ENCODE results near the gene SDC4.
"Not testable (repeated sequence)": the region's sequence is repeated elsewhere in the genome, so short reads cannot be mapped to it uniquely, and the experiment has no call there.

The SDC4 gene

GRCh38 chr20:45363611-45364492 lies 15.6 kb upstream of the SDC4 start:
- no peak for DNase-seq (ENCODE audit: low read depth)

- DNase-seq (ENCODE audit: low read depth), result peak; percentile 98
Observed at GRCh38 chr20:45362804-45363610, 14.8 kb upstream of the SDC4 start, which contains the start of gene SYS1. Gene SYS1, plus strand, starts transcription at chr20:45363156. Its CDS starts 376 bp downstream, at chr20:45363532.

DNA sequence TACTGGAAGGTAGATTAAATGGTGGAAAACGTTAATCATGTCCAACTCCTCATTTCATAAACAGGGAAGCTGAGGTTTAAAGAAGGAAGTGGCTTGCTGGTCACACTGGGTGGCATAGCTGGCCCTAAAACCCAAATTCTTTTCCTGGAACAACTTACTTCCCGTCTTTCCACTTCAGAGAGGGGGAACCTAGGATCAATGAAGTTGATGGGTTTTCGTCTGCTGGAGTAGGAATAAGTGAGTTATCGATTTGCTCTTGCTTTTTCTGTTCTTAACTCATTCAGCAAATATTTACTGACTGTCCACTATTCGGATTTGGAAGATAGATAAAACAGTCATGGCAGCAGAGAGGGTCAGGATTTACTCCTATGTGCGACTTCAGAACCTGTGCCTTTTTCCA lies 13.6 kb upstream of the SDC4 start:
- no peak for DNase-seq (ENCODE audit: low read depth)

DNA sequence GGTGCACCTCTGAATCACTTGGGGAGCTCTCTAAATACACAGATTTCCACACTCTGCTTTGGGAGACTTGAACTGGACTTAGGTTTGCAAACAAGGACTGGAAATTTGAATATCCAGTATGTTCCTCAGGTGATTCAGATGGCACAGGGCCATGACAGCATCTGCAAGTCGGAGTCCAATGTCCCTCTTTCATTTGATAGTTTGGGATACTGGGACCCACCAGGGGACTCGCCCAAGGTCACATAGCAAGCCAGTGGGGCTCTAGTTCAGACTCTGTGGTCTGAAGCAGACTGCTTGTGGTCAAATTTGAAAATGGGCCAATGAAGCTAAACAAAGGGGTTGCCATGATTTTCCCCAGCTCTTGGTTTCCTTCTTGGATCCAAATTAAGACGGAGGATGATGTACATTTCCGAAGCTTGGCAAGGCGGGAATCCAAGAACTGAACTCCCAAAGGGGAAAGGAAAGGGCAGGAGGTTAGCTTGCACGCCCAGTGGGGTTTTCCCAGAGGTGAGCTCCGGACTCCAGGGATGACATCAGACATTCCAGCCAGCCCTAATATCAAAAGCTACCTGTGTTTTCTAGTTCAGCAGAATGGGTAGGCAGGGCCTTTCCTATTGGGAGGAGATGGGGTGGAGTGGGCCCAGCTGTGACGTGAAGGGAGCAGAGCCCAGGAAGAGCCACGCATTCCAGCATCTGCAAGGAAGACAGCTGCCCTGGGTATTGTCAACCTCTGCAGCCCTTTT lies 11.4 kb upstream of the SDC4 start:
- DNase-seq (ENCODE audit: low read depth), result no peak

DNA sequence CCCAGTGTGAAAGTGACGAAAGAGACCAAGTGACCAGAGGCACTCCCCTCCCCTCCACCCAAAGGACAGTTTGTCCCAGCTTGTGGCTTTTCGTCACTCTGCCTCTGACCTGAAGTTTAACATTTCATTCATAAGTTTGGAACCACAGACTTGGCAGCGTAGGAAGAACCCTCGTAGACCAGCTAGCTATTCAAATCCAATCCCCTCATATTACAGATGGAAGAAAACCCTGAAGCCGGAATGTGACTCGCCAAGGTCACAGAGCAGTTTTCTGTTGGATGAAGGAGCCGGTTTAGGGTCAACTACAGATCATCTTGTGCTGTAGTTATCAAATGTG lies 10.8 kb upstream of the SDC4 start:
- DNase-seq (ENCODE audit: low read depth), result no peak

- DNase-seq (ENCODE audit: low read depth), result no peak
Observed at GRCh38 chr20:45358282-45359068, 10.3 kb upstream of the SDC4 start.

GRCh38 chr20:45355209-45356084 lies 7.2 kb upstream of the SDC4 start:
- DNase-seq (ENCODE audit: low read depth), result no peak

DNA sequence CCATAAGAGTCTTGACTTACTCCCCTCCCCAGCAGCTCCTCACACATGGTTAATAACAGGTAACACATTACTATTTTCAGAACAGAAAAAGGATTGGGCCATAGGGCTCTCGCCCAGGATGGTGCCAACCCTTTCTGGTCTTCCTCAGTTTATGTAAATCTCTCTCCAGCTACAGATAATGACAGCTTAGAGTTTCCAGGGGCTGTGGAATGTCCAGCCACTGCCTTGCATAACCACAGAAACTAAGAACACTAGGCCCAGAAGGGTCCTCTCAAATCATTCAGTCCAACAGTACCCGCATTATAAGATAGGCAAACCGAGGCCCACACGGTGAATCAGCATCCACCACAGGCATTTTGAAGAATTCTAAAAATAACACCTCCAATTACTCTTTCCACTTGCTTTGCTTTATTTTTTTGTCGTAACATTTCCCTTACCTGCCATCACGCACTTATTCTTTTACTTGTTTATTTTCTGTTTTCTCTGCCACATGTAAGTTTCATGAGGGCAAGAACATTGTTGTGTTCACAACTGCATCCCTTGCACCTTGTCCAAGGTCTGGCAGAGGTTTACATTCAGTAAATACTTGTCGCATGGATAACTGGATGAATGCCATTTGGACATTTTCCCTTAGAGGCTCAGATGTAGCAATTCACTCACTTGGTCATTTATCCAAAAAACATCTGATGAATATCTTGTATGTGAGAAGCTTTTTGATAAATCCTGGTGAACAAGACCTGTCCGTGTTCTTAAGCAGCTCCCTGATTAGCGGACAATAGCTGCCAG lies 6.4 kb upstream of the SDC4 start:
- no peak for DNase-seq (ENCODE audit: low read depth)

GRCh38 chr20:45353746-45354145 lies 5.5 kb upstream of the SDC4 start:
- DNase-seq (ENCODE audit: low read depth), result no peak

DNA sequence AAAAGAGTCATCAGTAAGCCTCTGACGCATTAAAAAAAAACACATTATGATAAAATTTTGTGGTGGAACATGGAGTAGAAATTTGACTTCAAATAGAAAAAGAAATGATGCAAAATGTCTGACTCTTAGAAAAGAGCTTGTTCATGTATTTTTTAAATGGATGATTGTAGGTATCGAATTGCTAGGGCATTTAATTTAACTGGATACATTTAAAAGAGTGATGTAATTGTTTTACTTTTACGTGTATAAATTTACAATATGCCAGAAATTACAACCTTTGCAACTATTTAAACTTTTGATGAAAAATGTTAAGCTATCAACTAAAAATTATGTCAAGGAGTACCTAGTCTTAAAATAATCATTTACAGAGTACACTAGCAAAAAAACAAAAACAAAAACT lies 4.5 kb upstream of the SDC4 start:
- no peak for DNase-seq (ENCODE audit: low read depth)

DNA sequence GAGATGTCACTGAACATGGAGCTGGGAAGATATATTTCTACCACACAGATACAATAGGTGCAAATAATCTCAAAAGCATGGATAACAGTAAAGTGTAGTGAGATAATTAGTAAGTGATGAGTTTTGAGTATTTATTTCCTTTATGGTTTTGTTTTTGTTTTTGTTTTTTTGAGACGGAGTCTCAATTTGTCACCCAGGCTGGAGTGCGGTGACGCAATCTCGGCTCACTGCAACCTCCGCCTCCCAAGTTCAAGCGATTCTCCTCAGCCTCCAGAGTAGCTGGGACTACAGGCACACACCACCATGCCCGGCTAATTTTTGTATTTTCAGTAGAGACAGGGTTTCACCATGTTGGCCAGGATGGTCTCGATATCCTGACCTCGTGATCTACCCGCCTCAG lies 2.6 kb upstream of the SDC4 start:
- not testable (repeated sequence) for DNase-seq (ENCODE audit: low read depth)

GRCh38 chr20:45350217-45350616 lies 2.0 kb upstream of the SDC4 start:
- DNase-seq (ENCODE audit: low read depth), result no peak

- no peak for DNase-seq (ENCODE audit: low read depth)
Observed at GRCh38 chr20:45347297-45347935, 808 bp downstream of the SDC4 start.

DNA sequence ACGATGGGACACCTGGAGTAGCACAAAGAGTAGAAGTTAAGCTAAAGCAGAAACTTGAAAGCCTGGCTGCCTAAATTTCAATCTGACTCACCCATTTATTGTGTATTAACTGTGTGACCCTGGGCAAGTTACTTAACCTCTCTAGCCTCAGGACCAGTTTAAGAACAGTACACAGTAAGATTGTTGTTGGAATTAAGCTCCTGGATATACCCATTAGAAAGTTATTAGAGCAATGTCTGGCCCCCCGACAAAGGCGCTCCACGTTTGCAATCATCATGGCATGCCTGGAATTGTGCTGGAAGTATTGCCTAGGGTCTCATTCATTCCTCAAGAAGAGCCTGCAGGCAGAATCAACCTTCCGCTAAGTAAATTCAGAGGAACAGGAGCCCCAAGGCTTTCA lies 1.4 kb downstream of the SDC4 start:
- no peak for DNase-seq (ENCODE audit: low read depth)

DNA sequence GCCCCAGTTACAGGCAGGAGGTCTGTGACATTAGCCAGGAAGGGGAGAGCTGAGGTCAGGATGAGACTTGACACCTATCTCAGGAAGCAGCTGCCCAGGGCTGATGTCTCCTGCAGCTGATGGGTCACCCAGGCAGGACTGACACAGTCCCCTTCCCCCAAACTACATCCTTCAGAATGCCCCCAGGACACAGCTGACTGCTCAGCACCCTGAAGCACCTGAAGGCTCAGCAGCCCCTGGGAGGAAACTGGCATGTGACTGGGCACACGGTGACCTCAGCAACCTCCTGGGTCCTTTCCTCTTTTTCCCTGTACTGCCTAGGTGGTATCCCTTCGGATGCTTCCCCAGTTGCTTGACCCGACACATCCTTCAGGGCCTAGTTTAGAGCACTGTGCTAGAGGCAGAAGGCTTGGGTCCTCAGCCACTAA lies 1.9 kb downstream of the SDC4 start:
- no peak for DNase-seq (ENCODE audit: low read depth)

GRCh38 chr20:45345104-45345936 lies 2.9 kb downstream of the SDC4 start:
- DNase-seq (ENCODE audit: low read depth), result no peak

- DNase-seq (ENCODE audit: low read depth), result no peak
Observed at GRCh38 chr20:45344168-45344860, 3.9 kb downstream of the SDC4 start.

Measured in activated T-cell treated with anti-CD3 and anti-CD28 coated beads for 48 hours (primary cell).